ENCODE results near the gene GNS.

- no peak for TF ChIP-seq POLR2A (IDR thresholded peaks at IDR 0.05)
- no peak for TF ChIP-seq CTCF (IDR thresholded peaks at IDR 0.05)
Measured at GRCh38 chr12:64669270-64669842, 89.8 kb downstream of the GNS start.

Data from testis (tissue), 2 donors.